ENCODE measurements around the gene ARHGEF16. TPM values are rescaled to one million over a fixed set of nuclear protein-coding genes. Genes with fewer than 3 reads are reported as not detected.

Gene ARHGEF16
- total RNA-seq, 2 donors from 2014 or later, result 47.7 to 64.7 TPM

- TF ChIP-seq CTCF (conservative IDR thresholded peaks at IDR 0.05), result no peak
- Histone ChIP-seq H3K4me1 (ENCODE audit: control insufficient read depth, insufficient read depth, low read length) (no peaks in the 10 kb centered on the region), H3K27me3 (ENCODE audit: control insufficient read depth, insufficient read depth, low read length, poor library complexity, severe bottlenecking) (peaks cover 2% of the 10 kb centered on the region), H3K9ac (ENCODE audit: extremely low read depth, low read length, poor library complexity, severe bottlenecking) (no peak overlapping the region), H3K36me3 (ENCODE audit: control insufficient read depth, insufficient read depth, low read length) (no peaks in the 10 kb centered on the region), H3K9me3 (ENCODE audit: control insufficient read depth, low read length) (no peaks in the 10 kb centered on the region), H3K4me3 (ENCODE audit: low read length) (no peak overlapping the region), H3K27ac (ENCODE audit: low read depth, low read length) (no peak overlapping the region)
- Mint-ChIP-seq H3K4me3 (no peak overlapping the region), H3K4me1 (peaks cover 13% of the 10 kb centered on the region), H3K36me3 (ENCODE audit: low read depth) (no peaks in the 10 kb centered on the region), H3K27me3 (ENCODE audit: insufficient read depth) (no peaks in the 10 kb centered on the region), H3K27ac (no peak overlapping the region), H3K9me3 (no peaks in the 10 kb centered on the region)
- 96 to 99% methylated on average over 7 of the region's 7 CpGs for WGBS, 2 experiments (ENCODE audit: insufficient coverage in 1 of 2, insufficient read length in 1 of 2)
- DNase-seq, result no peak
Measured at GRCh38 chr1:3443807-3444206, 10.7 kb upstream of the ARHGEF16 start.

DNA sequence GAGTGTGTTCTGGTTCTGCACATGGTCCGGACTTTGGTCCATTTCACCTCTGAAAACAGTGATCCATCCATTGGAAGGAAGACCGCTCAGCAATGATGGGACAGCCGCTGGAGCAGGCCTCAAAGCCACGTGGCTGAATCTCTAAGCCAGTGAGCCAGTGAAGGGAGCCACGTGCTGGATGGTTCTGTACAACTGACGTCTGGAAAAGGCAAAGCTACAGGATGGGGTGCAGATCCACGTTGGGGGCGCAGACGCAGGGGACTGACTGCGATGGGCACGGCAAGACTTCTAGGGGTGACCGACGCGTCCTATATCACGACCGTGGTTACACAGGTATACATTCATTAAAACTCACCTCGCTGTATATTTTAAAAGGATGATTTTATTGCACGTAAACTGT, 10.2 kb upstream of the ARHGEF16 start:
- no peaks in the 10 kb centered on the region for H3K9me3 Mint-ChIP-seq
- no peaks in the 10 kb centered on the region for H3K36me3 ChIP-seq (ENCODE audit: control insufficient read depth, insufficient read depth, low read length)
- no peaks in the 10 kb centered on the region for H3K36me3 Mint-ChIP-seq (ENCODE audit: low read depth)
- H3K27me3 ChIP-seq (ENCODE audit: control insufficient read depth, insufficient read depth, low read length, poor library complexity, severe bottlenecking), result peaks cover 4% of the 10 kb centered on the region
- peaks cover 13% of the 10 kb centered on the region for H3K4me1 Mint-ChIP-seq
- no peak for DNase-seq
- H3K27me3 Mint-ChIP-seq (ENCODE audit: insufficient read depth), result no peaks in the 10 kb centered on the region
- H3K4me1 ChIP-seq (ENCODE audit: control insufficient read depth, insufficient read depth, low read length), result no peaks in the 10 kb centered on the region
- no peak overlapping the region for H3K4me3 Mint-ChIP-seq
- no peak overlapping the region for H3K27ac ChIP-seq (ENCODE audit: low read depth, low read length)
- 91 to 93% methylated on average over 15 to 18 of the region's 18 CpGs for WGBS, 2 experiments (ENCODE audit: insufficient coverage in 1 of 2, insufficient read length in 1 of 2)
- H3K9ac ChIP-seq (ENCODE audit: extremely low read depth, low read length, poor library complexity, severe bottlenecking), result no peak overlapping the region
- H3K27ac Mint-ChIP-seq, result no peak overlapping the region
- H3K9me3 ChIP-seq (ENCODE audit: control insufficient read depth, low read length), result no peaks in the 10 kb centered on the region
- H3K4me3 ChIP-seq (ENCODE audit: low read length), result no peak overlapping the region
- TF ChIP-seq CTCF (conservative IDR thresholded peaks at IDR 0.05), result no peak

DNA sequence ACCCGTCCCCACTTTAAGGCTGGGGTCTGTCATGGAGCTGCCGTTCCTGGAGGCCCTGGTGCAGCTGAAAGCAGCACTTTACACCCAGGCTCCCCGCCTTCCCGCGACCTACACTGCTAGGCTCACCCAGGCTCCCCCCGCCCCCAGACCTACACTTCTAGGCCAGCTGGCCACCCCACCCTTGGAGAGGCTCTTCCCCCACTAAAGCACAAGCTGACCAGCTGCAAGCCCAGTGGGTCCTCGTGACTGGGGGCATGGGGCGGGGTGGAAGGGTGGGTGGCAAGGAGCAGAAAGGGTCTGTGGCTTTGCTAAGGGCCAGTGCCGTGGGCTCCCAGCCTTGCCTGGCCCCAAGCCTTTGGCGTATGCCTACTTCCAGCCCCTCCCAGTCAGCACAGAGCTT, 9.7 kb upstream of the ARHGEF16 start:
- Histone ChIP-seq H3K27me3 (ENCODE audit: control insufficient read depth, insufficient read depth, low read length, poor library complexity, severe bottlenecking) (peaks cover 6% of the 10 kb centered on the region), H3K4me1 (ENCODE audit: control insufficient read depth, insufficient read depth, low read length) (no peaks in the 10 kb centered on the region), H3K9me3 (ENCODE audit: control insufficient read depth, low read length) (no peaks in the 10 kb centered on the region), H3K27ac (ENCODE audit: low read depth, low read length) (no peak overlapping the region), H3K9ac (ENCODE audit: extremely low read depth, low read length, poor library complexity, severe bottlenecking) (no peak overlapping the region), H3K36me3 (ENCODE audit: control insufficient read depth, insufficient read depth, low read length) (no peaks in the 10 kb centered on the region), H3K4me3 (ENCODE audit: low read length) (no peak overlapping the region)
- H3K4me1 Mint-ChIP-seq, result peaks cover 13% of the 10 kb centered on the region
- no peaks in the 10 kb centered on the region for H3K9me3 Mint-ChIP-seq
- DNase-seq, result no peak
- H3K36me3 Mint-ChIP-seq (ENCODE audit: low read depth), result no peaks in the 10 kb centered on the region
- H3K27ac Mint-ChIP-seq, result no peak overlapping the region
- no peaks in the 10 kb centered on the region for H3K27me3 Mint-ChIP-seq (ENCODE audit: insufficient read depth)
- no peak for TF ChIP-seq CTCF (conservative IDR thresholded peaks at IDR 0.05)
- no peak overlapping the region for H3K4me3 Mint-ChIP-seq
- WGBS, 2 experiments (ENCODE audit: insufficient coverage in 1 of 2, insufficient read length in 1 of 2), result 82 to 100% methylated on average over 3 to 10 of the region's 10 CpGs

Data from endodermal cell (in vitro differentiated cells).